Effector memory CD4-positive, alpha-beta T cell (primary cell): ENCODE results near the gene FKBP3.
"Not testable (repeated sequence)": the region's sequence is repeated elsewhere in the genome, so short reads cannot be mapped to it uniquely, and the experiment has no call there.

Source experiments
- DNase-seq, 3 donors: peaks; one replicate each; pipeline ENCODE4 v3.0.0-alpha.2; 2020
- H3K27ac ChIP-seq: 2 replicates; pipeline ENCODE4 v1.7.0; 2013; ENCODE audit warnings: mild to moderate bottlenecking, low read length, moderate library complexity; ENCODE audit not compliant: insufficient read depth, poor library complexity, severe bottlenecking
- H3K27me3 ChIP-seq: replicated peaks from 2 replicates; pipeline ENCODE4 v1.7.0; 2013; ENCODE audit warnings: mild to moderate bottlenecking, low read length; ENCODE audit not compliant: insufficient read depth, control insufficient read depth, poor library complexity, severe bottlenecking
- H3K36me3 ChIP-seq: 2 replicates; pipeline ENCODE4 v1.7.0; 2013; ENCODE audit warnings: mild to moderate bottlenecking, low read length, moderate library complexity; ENCODE audit not compliant: control insufficient read depth, insufficient read depth
- H3K4me1 ChIP-seq: 2 replicates; pipeline ENCODE4 v1.7.0; 2013; ENCODE audit warnings: low read length, mild to moderate bottlenecking; ENCODE audit not compliant: control insufficient read depth, insufficient read depth, poor library complexity, severe bottlenecking
- H3K4me3 ChIP-seq: 2 replicates; pipeline ENCODE4 v1.7.0; 2013; ENCODE audit warnings: low read length, low read depth, mild to moderate bottlenecking; ENCODE audit not compliant: insufficient read depth, poor library complexity, severe bottlenecking
- H3K9me3 ChIP-seq: 2 replicates; pipeline ENCODE4 v1.7.0; 2013; ENCODE audit warnings: mild to moderate bottlenecking, low read length, moderate library complexity; ENCODE audit not compliant: control insufficient read depth

FKBP3 gene

DNA sequence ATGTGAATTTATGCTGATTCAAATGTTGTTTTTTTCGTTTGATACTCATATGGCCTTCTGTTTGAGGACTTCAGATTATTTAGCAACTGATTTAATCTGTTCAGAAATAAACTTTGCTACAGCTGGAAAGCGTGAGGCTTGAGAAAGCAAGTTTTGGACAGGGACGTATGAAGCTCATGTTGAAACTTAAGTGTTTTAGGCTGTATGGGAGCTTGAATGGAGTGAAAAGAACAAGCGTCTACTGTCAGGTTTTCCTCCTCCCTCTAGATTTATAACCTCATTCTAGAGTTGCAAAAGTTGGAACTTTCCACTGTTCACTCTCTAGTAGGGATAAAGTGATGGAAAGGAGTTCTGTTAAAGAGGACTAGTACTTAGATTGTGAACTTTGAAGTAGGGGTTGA is 49.3 kb downstream of the FKBP3 start:
- no peaks in the 10 kb centered on the region for H3K36me3 ChIP-seq
- H3K27ac ChIP-seq = peak overlapping the region; percentile 84
- H3K9me3 ChIP-seq = no peaks in the 10 kb centered on the region
- DNase-seq = no peak
- H3K4me3 ChIP-seq = peak overlapping the region; percentile 75
- H3K27me3 ChIP-seq = no peaks in the 10 kb centered on the region
- peaks cover 18% of the 10 kb centered on the region for H3K4me1 ChIP-seq

DNA sequence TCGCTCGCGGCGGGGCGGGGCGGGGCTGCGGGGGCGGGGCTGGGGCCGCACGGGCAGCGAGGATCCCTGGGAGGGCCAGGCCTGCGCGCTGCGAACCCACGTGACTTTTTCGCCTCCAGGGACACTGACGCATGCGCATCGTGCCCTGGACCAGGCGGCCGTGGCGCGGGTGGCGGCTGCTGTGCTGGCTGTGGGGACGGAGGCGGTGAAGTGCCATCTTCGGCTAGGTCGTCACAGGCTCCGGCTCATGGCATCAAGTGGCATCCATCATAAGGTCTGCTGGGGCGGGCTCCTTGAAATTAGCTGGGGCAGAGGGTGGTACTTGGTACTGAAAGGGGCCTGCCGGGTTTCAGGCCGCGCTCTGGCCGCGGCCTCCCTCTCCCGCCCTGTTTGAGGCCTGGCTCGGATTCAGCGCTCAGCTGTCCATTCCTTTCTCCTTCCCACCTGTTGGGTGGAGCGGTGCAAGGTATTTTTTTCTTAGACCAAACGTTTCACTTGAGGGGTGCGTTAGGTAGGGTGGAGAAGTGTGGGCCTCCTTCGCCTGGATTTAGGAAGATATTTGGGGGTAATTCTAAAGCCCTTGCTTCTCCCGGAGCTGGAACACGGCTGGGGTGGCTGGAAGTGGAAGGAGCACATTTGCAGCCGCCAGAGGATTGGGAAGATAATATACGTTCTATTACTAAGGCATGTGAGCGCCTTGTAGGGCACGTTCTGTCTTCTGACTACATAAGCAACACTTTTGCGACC is 50.1 kb downstream of the FKBP3 start, which contains the start of gene PRPF39:
Gene PRPF39 (plus strand): TSS at position 141 of the 747 bp plus-strand sequence. CDS start 11,124 bp downstream, outside the sequence.
- Histone ChIP-seq H3K27me3 (no peaks in the 10 kb centered on the region), H3K4me1 (peaks cover 18% of the 10 kb centered on the region), H3K9me3 (no peaks in the 10 kb centered on the region), H3K4me3 (peak within 1 kb of the TSS; percentile 75), H3K36me3 (no peaks in the 10 kb centered on the region), H3K27ac (peak within 1 kb of the TSS; percentile 84)
- DNase-seq = peak; percentile 94

DNA sequence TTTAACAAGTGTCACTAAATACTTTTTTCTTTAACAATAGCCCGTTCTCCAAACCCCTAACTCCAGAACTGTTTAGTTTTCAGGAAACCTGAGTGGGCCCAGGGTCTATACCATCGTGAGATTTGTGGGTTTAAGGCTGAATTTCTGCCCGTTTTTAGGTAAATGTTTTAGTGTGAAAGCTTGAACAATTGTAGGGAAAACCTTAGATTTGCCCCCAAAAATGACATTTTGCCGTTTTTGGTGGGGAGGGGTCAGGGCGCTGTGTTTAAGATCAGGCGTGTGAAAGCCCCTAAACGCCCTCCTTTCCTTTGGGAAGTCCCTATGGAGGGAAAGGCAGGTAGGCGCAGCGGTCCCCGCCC is 50.7 kb downstream of the FKBP3 start:
- H3K27me3 ChIP-seq = no peaks in the 10 kb centered on the region
- H3K27ac ChIP-seq = peak overlapping the region; percentile 84
- H3K4me3 ChIP-seq = peak overlapping the region; percentile 75
- H3K9me3 ChIP-seq = no peaks in the 10 kb centered on the region
- H3K36me3 ChIP-seq = no peaks in the 10 kb centered on the region
- no peak for DNase-seq
- peaks cover 18% of the 10 kb centered on the region for H3K4me1 ChIP-seq

DNA sequence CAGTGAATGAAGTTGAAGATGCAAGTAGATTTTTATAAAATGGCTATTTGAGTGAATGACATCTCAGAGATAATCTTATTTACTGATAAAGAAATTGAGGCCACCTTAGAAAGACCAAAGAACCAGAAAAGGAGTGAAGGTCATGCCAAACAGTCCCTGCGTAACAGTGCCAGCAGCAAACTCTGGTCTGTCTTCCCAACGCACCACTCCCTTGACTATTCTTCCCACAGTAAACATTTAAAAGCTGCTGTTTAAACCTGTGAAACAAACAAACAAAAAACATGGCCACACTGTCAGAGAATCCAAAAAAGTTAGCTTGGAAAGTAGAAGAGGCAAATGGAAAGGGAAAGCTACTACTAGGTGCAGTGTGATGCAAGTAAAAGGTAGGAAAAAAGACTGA is 51.9 kb downstream of the FKBP3 start:
- Histone ChIP-seq H3K4me1 (peaks cover 12% of the 10 kb centered on the region), H3K27me3 (no peaks in the 10 kb centered on the region), H3K4me3 (no peak overlapping the region), H3K36me3 (no peaks in the 10 kb centered on the region), H3K27ac (no peak overlapping the region), H3K9me3 (no peaks in the 10 kb centered on the region)
- no peak for DNase-seq

DNA sequence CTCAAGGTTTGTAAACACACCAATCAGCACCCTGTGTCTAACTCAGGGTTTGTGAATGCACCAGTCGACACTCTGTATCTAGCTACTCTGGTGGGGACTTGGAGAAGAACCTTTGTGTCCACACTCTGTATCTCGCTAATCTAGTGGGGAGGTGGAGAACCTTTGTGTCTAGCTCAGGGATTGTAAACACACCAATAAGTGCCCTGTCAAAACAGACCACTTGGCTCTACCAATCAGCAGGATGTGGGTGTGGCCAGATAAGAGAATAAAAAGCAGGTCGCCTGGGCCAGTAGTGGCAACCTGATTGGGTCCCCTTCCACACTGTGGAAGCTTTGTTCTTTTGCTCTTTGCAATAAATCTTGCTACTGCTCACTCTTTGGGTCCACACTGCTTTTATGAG is 53.2 kb downstream of the FKBP3 start:
- H3K4me3 ChIP-seq, H3K27me3 ChIP-seq, DNase-seq, H3K9me3 ChIP-seq, H3K4me1 ChIP-seq, H3K36me3 ChIP-seq, H3K27ac ChIP-seq: not testable (repeated sequence)

DNA sequence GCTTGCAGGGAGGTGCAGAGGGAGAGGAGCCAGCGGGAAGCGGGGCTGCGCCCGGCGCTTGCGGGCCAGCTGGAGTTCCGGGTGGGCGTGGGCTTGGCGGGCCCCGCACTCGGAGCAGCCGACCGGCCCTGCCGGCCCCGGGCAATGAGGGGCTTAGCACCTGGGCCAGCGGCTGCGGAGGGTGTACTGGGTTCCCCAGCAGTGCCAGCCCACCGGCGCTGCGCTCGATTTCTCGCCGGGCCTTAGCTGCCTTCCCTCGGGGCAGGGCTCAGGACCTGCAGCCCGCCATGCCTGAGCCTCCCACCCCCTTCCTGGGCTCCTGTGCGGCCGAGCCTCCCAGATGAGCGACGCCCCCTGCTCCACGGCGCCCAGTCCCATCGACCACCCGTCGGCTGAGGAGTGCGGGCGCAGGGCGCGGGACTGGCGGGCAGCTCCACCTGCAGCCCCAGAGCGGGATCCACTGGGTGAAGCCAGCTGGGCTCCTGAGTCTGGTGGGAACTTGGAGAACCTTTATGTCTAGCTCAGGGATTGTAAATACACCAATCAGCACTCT is 53.8 kb downstream of the FKBP3 start:
- not testable (repeated sequence) for H3K4me3 ChIP-seq, H3K4me1 ChIP-seq, H3K27ac ChIP-seq, H3K36me3 ChIP-seq, DNase-seq, H3K9me3 ChIP-seq, H3K27me3 ChIP-seq

DNA sequence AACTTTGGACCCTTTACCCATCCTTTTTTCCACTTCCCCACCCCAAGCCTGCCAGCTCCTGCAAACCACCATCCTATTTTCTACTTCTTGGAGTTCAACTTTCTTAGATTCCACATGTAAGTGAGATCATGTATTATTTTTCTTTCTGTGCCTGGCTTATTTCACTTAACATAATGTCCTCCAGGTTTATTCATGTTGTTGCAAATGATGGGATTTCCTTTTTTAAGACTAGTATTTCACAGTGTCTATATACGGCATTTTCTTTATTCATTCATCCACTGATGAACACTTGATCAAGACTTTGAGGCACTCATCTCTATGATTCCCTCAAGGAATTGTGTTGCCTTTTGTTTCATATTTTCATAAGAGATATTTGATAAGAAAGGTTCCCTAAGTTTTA is 56.0 kb downstream of the FKBP3 start:
- Histone ChIP-seq H3K36me3 (no peaks in the 10 kb centered on the region), H3K4me3 (no peak overlapping the region), H3K4me1 (no peaks in the 10 kb centered on the region), H3K9me3 (no peaks in the 10 kb centered on the region), H3K27me3 (no peaks in the 10 kb centered on the region), H3K27ac (no peak overlapping the region)
- DNase-seq = no peak

DNA sequence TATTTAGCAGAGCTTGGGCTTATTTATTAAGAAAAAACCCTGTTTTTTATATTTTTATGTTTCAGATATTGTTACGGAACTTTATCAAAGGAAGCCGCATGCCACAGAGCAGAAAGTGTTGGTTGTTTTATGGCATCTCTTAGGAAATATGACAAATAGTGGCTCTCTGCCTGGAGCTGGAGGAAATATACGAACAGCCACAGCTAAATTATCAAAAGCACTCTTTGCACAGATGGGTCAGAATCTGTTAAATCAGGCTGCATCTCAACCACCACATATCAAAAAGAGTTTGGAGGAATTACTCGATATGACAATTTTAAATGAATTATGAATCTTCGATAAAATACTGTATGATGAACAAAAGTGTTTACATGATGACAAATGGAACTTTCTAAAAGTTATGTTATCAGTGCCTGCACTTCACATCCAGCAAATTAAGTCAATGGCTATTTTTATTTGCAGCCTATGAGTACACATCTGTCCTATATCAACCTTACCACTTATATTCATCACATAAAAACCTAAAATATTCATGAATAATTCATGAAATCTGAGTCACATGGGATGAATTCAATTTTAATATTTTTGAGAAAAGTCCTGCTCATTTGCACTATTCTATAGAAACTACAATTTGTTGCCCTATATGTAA is 60.9 kb downstream of the FKBP3 start:
- Histone ChIP-seq H3K9me3 (no peaks in the 10 kb centered on the region), H3K27me3 (no peaks in the 10 kb centered on the region), H3K27ac (no peak overlapping the region), H3K4me3 (no peak overlapping the region), H3K4me1 (no peaks in the 10 kb centered on the region), H3K36me3 (no peaks in the 10 kb centered on the region)
- DNase-seq = no peak

DNA sequence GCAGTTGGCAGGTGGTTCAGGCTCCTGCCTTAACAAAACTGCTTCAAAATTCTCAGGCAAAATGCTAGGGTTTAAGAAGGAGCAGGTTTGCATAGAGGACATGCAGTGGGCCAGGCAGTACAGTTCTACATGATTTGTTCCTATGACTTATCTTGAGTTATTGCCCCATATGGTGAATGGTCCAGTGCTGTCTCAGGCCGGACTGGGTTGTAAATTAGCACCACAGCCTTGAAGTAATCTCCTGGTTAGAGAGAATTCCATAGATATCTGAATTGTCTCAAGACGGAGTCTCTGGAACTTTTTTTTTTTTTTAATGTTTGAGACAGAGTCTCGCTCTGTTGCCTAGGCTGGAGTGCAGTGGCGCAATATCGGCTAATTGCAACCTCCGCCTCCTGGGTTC is 62.2 kb downstream of the FKBP3 start:
- Histone ChIP-seq H3K27me3 (no peaks in the 10 kb centered on the region), H3K9me3 (no peaks in the 10 kb centered on the region), H3K27ac (no peak overlapping the region), H3K4me3 (no peak overlapping the region), H3K4me1 (no peaks in the 10 kb centered on the region), H3K36me3 (no peaks in the 10 kb centered on the region)
- no peak for DNase-seq

DNA sequence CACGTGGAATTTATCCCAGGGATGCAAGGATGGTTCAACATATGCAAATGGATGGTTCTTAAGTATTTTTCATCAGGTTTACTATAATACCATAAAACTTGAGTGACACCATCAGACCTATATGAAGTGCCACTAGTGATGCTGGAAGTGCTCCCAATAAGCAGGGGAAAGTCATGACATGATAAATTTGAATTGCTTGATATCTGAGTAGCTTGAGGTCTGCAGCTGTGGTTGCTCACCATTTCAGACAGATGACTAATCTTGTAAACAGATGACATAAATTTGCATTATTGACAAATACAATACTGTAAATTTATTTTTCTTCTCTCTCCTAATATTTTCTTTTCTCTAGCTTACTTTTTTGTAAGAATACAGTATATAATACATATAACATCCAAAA is 64.1 kb downstream of the FKBP3 start:
- no peak overlapping the region for H3K4me3 ChIP-seq
- no peaks in the 10 kb centered on the region for H3K36me3 ChIP-seq
- DNase-seq = no peak
- no peaks in the 10 kb centered on the region for H3K4me1 ChIP-seq
- H3K9me3 ChIP-seq = no peaks in the 10 kb centered on the region
- H3K27me3 ChIP-seq = no peaks in the 10 kb centered on the region
- no peak overlapping the region for H3K27ac ChIP-seq
